HepG2 (cell line): ENCODE results near the gene LRATD1. TPM values are rescaled to one million over a fixed set of nuclear protein-coding genes. Genes with fewer than 3 reads are reported as not detected.
"Not testable (repeated sequence)": the region's sequence is repeated elsewhere in the genome, so short reads cannot be mapped to it uniquely, and the experiment has no call there.

ENCODE experiments used
- ATAC-seq: fragments of 200-7000 bp; cut with Tn5 transposase; 3 replicates; pipeline ENCODE4 v1.9.1; 2020; ENCODE audit warnings: mild to moderate bottlenecking, moderate library complexity
- BruUV-seq: library from RNA; stranded (reverse); fragments of 400-500 nt; replicated peaks from 2 replicates; lab custom pipeline; 2021; lab: Mats Ljungman, UMichigan
- CTCF ChIA-PET: fragments of 300-600 bp; formaldehyde crosslinking; extraction: SDS; loops from one replicate; lab custom pipeline; 2021; ENCODE audit warnings: low total read pairs, inconsistent platforms, low intra/inter-chr PET ratio; lab: Yijun Ruan, JAX
- POLR2A ChIA-PET: fragments of 350-600 bp; sonication (Branson Sonifier 250); formaldehyde crosslinking; loops from one replicate; lab custom pipeline; 2020; ENCODE audit warnings: antibody characterized with exemption, inconsistent platforms; lab: Yijun Ruan, JAX
- DNase-seq: peaks from one replicate; pipeline ENCODE4 v3.0.0-alpha.2; 2015; ENCODE audit warnings: low spot score
- FAIRE-seq: peaks from 3 replicates; lab custom pipeline; 2011; peaks lifted over from hg19 to GRCh38; lab: Jason Lieb, UNC
- H2AFZ ChIP-seq: one replicate; pipeline ENCODE4 v1.6.1; 2011; ENCODE audit warnings: low read length, inconsistent platforms
- H3K27ac ChIP-seq: fragments of 300-600 bp; 3 replicates; pipeline ENCODE4 v1.8.0; 2011; ENCODE audit warnings: mixed run types, mild to moderate bottlenecking, mixed read lengths, low read length, inconsistent platforms; ENCODE audit not compliant: insufficient read depth; ENCODE audit errors: extremely low read length
- H3K27me3 ChIP-seq, 2 experiments: fragments of 200-600 bp in 1 of 2; 2 replicates in 1 of 2; 3 replicates in 1 of 2; pipeline versions ENCODE4 v1.6.0 to v1.8.0; 2011; ENCODE audit warnings: low read length in 2 of 2, mild to moderate bottlenecking in 2 of 2, moderate library complexity in 2 of 2, inconsistent platforms in 1 of 2; ENCODE audit not compliant: insufficient read depth in 2 of 2, control insufficient read depth in 1 of 2
- H3K36me3 ChIP-seq, 2 experiments: fragments of 200-600 bp in 1 of 2; replicated peaks in 1 of 2; 2 replicates in 1 of 2; 3 replicates in 1 of 2; pipeline versions ENCODE4 v1.5.1 to v1.8.0; 2011; ENCODE audit warnings: low read length in 2 of 2, inconsistent platforms in 1 of 2; ENCODE audit not compliant: insufficient read depth in 2 of 2, control insufficient read depth in 1 of 2
- H3K4me1 ChIP-seq: 2 replicates; pipeline ENCODE4 v1.5.1; 2012; ENCODE audit warnings: low read length, inconsistent platforms; ENCODE audit not compliant: insufficient read depth
- H3K4me2 ChIP-seq: 2 replicates; pipeline ENCODE4 v1.6.0; 2011; ENCODE audit warnings: low read depth, low read length, inconsistent platforms
- H3K4me3 ChIP-seq, 3 experiments: fragments of 200-600 bp in 1 of 3; sonication (generic), shearing (Covaris generic) in 1 of 3; replicated peaks in 1 of 3; 2 replicates each; pipeline ENCODE4 v1.5.1; 2011 to 2016; ENCODE audit warnings: low read length in 3 of 3, inconsistent platforms in 2 of 3, low read depth in 2 of 3, mild to moderate bottlenecking in 2 of 3, control low read depth in 1 of 3, mixed read lengths in 1 of 3; ENCODE audit not compliant: insufficient read depth in 1 of 3
- H3K79me2 ChIP-seq: one replicate; pipeline ENCODE4 v1.6.1; 2011; ENCODE audit warnings: low read length, inconsistent platforms; ENCODE audit not compliant: insufficient read depth
- H3K9ac ChIP-seq: 2 replicates; pipeline ENCODE4 v1.6.0; 2011; ENCODE audit warnings: mild to moderate bottlenecking, low read depth, low read length, inconsistent platforms; ENCODE audit not compliant: insufficient read depth
- H3K9me3 ChIP-seq: 2 replicates; pipeline ENCODE4 v1.5.1; 2012; ENCODE audit warnings: mild to moderate bottlenecking, low read length
- H4K20me1 ChIP-seq: 2 replicates; pipeline ENCODE4 v1.6.0; 2011; ENCODE audit warnings: inconsistent platforms, mild to moderate bottlenecking, low read length, moderate library complexity; ENCODE audit not compliant: insufficient read depth
- HNRNPK ChIP-seq: fragments of 200-400 bp; formaldehyde crosslinking; IDR thresholded peaks from 2 replicates; pipeline ENCODE4 v1.6.1; 2018; ENCODE audit warnings: low read length, low read depth, moderate library complexity, mild to moderate bottlenecking; ENCODE audit not compliant: poor library complexity, severe bottlenecking
- KDM4B ChIP-seq: sonication (generic); formaldehyde crosslinking; IDR thresholded peaks from 2 replicates; pipeline ENCODE4 v1.4.0; 2020; ENCODE audit warnings: missing genetic modification reagents
- NFIB ChIP-seq: sonication (generic); formaldehyde crosslinking; IDR thresholded peaks from 2 replicates; pipeline ENCODE4 v1.9.0; 2021; ENCODE audit warnings: missing genetic modification reagents, mild to moderate bottlenecking, borderline replicate concordance
- PHF21A ChIP-seq: sonication (generic); formaldehyde crosslinking; IDR thresholded peaks from 2 replicates; pipeline ENCODE4 v1.5.0; 2020; ENCODE audit warnings: mild to moderate bottlenecking, missing genetic modification reagents
- ZBTB42 ChIP-seq: sonication (generic); formaldehyde crosslinking; IDR thresholded peaks from 2 replicates; pipeline ENCODE4 v1.5.0; 2020; ENCODE audit warnings: mild to moderate bottlenecking, missing genetic modification reagents
- ZFP41 ChIP-seq: sonication (generic); formaldehyde crosslinking; IDR thresholded peaks from 2 replicates; pipeline ENCODE4 v1.4.0; 2020; ENCODE audit warnings: mild to moderate bottlenecking, missing genetic modification reagents, borderline replicate concordance
- ZFP82 ChIP-seq: sonication (generic); formaldehyde crosslinking; IDR thresholded peaks from 2 replicates; pipeline ENCODE4 v1.5.1; 2020; ENCODE audit warnings: mild to moderate bottlenecking, missing genetic modification reagents, borderline replicate concordance
- ZNF501 ChIP-seq: sonication (generic); formaldehyde crosslinking; IDR thresholded peaks from 2 replicates; pipeline ENCODE4 v1.5.1; 2020; ENCODE audit warnings: mild to moderate bottlenecking, moderate library complexity, missing genetic modification reagents
- ZNF552 ChIP-seq: sonication (generic); formaldehyde crosslinking; IDR thresholded peaks from 2 replicates; pipeline ENCODE4 v1.9.0; 2022; ENCODE audit warnings: missing genetic modification reagents, mild to moderate bottlenecking, borderline replicate concordance
- ZNF567 ChIP-seq: sonication (generic); formaldehyde crosslinking; IDR thresholded peaks from 2 replicates; pipeline ENCODE4 v1.8.1; 2023; ENCODE audit warnings: mild to moderate bottlenecking, missing genetic modification reagents, borderline replicate concordance
- ZNF746 ChIP-seq: sonication (generic); formaldehyde crosslinking; IDR thresholded peaks from 2 replicates; pipeline ENCODE4 v1.8.0; 2022; ENCODE audit warnings: mild to moderate bottlenecking, missing genetic modification reagents
- ZNF776 ChIP-seq: sonication (generic); formaldehyde crosslinking; IDR thresholded peaks from 2 replicates; pipeline ENCODE4 v1.4.0; 2020; ENCODE audit warnings: mild to moderate bottlenecking, missing genetic modification reagents
- ZNF891 ChIP-seq: sonication (generic); formaldehyde crosslinking; IDR thresholded peaks from 2 replicates; pipeline ENCODE4 v1.5.0; 2020; ENCODE audit warnings: mild to moderate bottlenecking, missing genetic modification reagents
- WGBS: methylation state at CpG from one replicate; pipeline ENCODE4 v1.1.6; 2017; ENCODE audit warnings: low lambda C conversion rate; 5-methylcytosine and 5-hydroxymethylcytosine counted together
- in situ Hi-C: cut with HindIII; loops from 2 replicates; pipeline ENCODE4 v1.10.0; 2017; ENCODE audit warnings: low pct_unique_long_range_greater_than_20kb; ENCODE audit not compliant: extremely low pct_ligation_motif_present
- intact Hi-C: fragments of 100-400 bp; cut with micrococcal nuclease; formaldehyde crosslinking; loops from one replicate; pipeline ENCODE4 v1.10.0; 2022; ENCODE audit not compliant: unreplicated experiment
- polyA plus RNA-seq, 8 experiments: library from polyadenylated mRNA; depleted of rRNA in 3 of 8; stranded (reverse) in 7 of 8; unstranded in 1 of 8; fragments of >200 nt; fragmentation: Illumina TruSeq in 4 of 8; extraction: Trizol in 4 of 8; gene quantifications; 2 replicates each; pipeline versions ENCODE4 v1.2.1 to v1.2.3, GENCODE V29; 2011 to 2016; ENCODE audit warnings: low read depth in 4 of 8, missing spikeins in 1 of 8, mixed read lengths in 1 of 8; ENCODE audit not compliant: insufficient read depth in 1 of 8
- total RNA-seq, 5 experiments: library from RNA; depleted of rRNA; stranded (reverse); fragments of >200 nt; fragmentation: Illumina TruSeq; extraction: Trizol; gene quantifications; 2 replicates each; pipeline ENCODE4 v1.2.3, GENCODE V29; 2016; ENCODE audit warnings: low read depth in 1 of 5
- TF ChIP-seq, protein P1 (sequence below): sonication (generic); formaldehyde crosslinking; IDR thresholded peaks from 2 replicates; pipeline ENCODE4 v1.8.0; 2022; ENCODE audit warnings: mild to moderate bottlenecking, missing genetic modification reagents

Gene LRATD1
- total and polyA plus RNA-seq, 2 of the 13 experiments (the other 11 are each of a cell fraction or from before 2014, with no cell fraction given), result 0.07 TPM; not detected in 1

DNA sequence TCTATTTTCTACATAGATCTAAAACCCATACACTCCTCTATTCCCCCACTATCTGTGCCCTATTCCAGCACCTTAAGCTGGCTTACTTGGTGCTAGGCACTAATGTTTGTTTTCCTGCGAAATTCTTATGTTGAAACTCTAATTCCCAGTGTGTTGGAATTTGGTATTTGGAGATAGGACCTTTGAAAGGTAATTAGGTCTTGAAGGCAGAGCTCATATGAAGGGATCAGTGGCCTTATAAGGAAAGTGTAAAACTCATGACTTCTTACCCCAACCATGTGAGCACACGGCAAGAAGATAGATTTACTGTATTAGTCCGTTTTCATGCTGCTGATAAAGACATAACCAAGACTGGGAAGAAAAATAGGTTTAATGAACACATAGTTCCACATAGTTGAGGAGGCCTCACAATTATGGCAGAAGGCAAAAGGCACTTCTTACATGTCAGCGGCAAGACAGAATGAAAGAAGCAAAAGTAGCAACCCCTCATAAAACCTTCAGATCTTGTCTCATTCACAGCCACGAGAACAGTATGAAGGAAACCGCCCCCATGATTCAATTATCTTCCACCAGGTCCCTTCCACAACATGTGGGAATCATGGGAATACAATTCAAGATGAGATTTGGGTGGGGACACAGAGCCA lies 10.5 kb upstream of the LRATD1 start:
- BruUV-seq, result no TSS peak
- WGBS, result 6% methylated on average over 6 of the region's 6 CpGs
- H3K4me3 ChIP-seq, result no peak overlapping the region
- ATAC-seq, result no peak
- no peaks in the 10 kb centered on the region for H3K79me2 ChIP-seq
- in situ Hi-C loops, result no loop called here
- no peaks in the 10 kb centered on the region for H3K4me1 ChIP-seq
- no peaks in the 10 kb centered on the region for H4K20me1 ChIP-seq
- ChIA-PET CTCF (no interaction called here), POLR2A (no interaction called here)
- no peaks in the 10 kb centered on the region; a peak in 2 of 5 replicates for H3K27me3 ChIP-seq
- DNase-seq, result no peak
- no peak overlapping the region for H3K27ac ChIP-seq
- intact Hi-C loops, result no loop called here
- H3K36me3 ChIP-seq, result no peaks in the 10 kb centered on the region
- no peak overlapping the region for H3K4me2 ChIP-seq
- H2AFZ ChIP-seq, result no peak overlapping the region
- H3K9me3 ChIP-seq, result no peaks in the 10 kb centered on the region
- no peak overlapping the region for H3K9ac ChIP-seq
- no peak for FAIRE-seq
- TF ChIP-seq HNRNPK (no peak), KDM4B (CRISPR knock-in tag) (no peak), ZNF891 (no peak), ZNF567 (CRISPR knock-in tag) (no peak), ZNF501 (no peak), ZFP82 (CRISPR knock-in tag) (no peak), ZNF746 (CRISPR knock-in tag) (no peak), NFIB (CRISPR knock-in tag) (no peak), ZNF552 (no peak), PHF21A (CRISPR knock-in tag) (no peak), ZFP41 (CRISPR knock-in tag) (no peak), ZBTB42 (CRISPR knock-in tag) (no peak), ZNF776 (no peak)
- TF ChIP-seq, protein P1, sequence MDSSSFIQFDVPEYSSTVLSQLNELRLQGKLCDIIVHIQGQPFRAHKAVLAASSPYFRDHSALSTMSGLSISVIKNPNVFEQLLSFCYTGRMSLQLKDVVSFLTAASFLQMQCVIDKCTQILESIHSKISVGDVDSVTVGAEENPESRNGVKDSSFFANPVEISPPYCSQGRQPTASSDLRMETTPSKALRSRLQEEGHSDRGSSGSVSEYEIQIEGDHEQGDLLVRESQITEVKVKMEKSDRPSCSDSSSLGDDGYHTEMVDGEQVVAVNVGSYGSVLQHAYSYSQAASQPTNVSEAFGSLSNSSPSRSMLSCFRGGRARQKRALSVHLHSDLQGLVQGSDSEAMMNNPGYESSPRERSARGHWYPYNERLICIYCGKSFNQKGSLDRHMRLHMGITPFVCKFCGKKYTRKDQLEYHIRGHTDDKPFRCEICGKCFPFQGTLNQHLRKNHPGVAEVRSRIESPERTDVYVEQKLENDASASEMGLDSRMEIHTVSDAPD (CRISPR knock-in tag), result no peak

DNA sequence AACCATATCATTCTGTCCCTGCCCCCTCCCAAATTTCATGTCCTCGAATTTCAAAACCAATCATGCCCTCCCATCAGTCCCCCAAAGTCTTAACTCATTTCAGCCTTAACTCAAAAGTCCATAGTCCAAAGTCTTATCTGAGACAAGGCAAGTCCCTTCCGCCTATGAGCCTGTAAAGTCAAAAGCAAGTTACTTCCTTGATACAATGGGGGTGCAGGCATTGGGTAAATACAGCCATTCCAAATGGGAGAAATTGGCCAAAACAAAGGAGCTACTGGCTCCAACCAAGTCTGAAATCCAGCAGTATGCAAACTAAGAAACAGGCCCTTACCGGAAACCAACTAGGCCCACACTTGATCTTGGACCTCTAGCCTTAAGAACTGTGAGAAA lies 10.0 kb upstream of the LRATD1 start:
- H2AFZ ChIP-seq, intact Hi-C loops, H4K20me1 ChIP-seq, ATAC-seq, H3K27ac ChIP-seq, POLR2A ChIA-PET, H3K79me2 ChIP-seq, H3K4me3 ChIP-seq, H3K9me3 ChIP-seq, H3K4me2 ChIP-seq, BruUV-seq, H3K9ac ChIP-seq, H3K27me3 ChIP-seq, H3K4me1 ChIP-seq, H3K36me3 ChIP-seq, DNase-seq, in situ Hi-C loops, CTCF ChIA-PET, FAIRE-seq: not testable (repeated sequence)
- 42% methylated on average over 3 of the region's 3 CpGs for WGBS
